HEK293 (cell line): ENCODE results near the gene WDR44.

Experiments used
- GFI1B ChIP-seq: fragments of 450-650 bp; formaldehyde crosslinking; IDR thresholded peaks from 2 replicates; pipeline ENCODE4 v1.5.1; 2016; ENCODE audit warnings: missing biosample characterization, missing genetic modification characterization
- GLI2 ChIP-seq: fragments of 450-650 bp; formaldehyde crosslinking; IDR thresholded peaks from 2 replicates; pipeline ENCODE4; 2017; ENCODE audit warnings: missing biosample characterization, missing genetic modification characterization, low read depth, borderline replicate concordance
- KLF17 ChIP-seq: fragments of 450-650 bp; formaldehyde crosslinking; IDR thresholded peaks from 2 replicates; pipeline ENCODE4 v1.5.1; 2016; ENCODE audit warnings: missing biosample characterization, missing genetic modification characterization
- MEIS1 ChIP-seq: sonication (generic); formaldehyde crosslinking; IDR thresholded peaks from 2 replicates; pipeline ENCODE4 v1.8.1; 2022; ENCODE audit warnings: missing genetic modification reagents, mild to moderate bottlenecking, borderline replicate concordance
- OSR2 ChIP-seq: fragments of 450-650 bp; formaldehyde crosslinking; IDR thresholded peaks from 2 replicates; pipeline ENCODE4 v1.5.1; 2016; ENCODE audit warnings: missing biosample characterization, missing genetic modification characterization
- SP3 ChIP-seq: fragments of 450-650 bp; formaldehyde crosslinking; IDR thresholded peaks from 2 replicates; pipeline ENCODE4 v1.5.1; 2016; ENCODE audit warnings: missing biosample characterization, missing genetic modification characterization
- TCF7L2 ChIP-seq: IDR thresholded peaks from 2 replicates; pipeline ENCODE4 v1.6.1; 2011; ENCODE audit warnings: low read depth, mild to moderate bottlenecking, inconsistent platforms, low read length, moderate library complexity, borderline replicate concordance
- ZBTB11 ChIP-seq: fragments of 450-650 bp; formaldehyde crosslinking; conservative IDR thresholded peaks from 2 replicates; pipeline ENCODE4 v1.5.1; 2016; ENCODE audit warnings: low read depth, missing biosample characterization, missing genetic modification characterization
- ZBTB48 ChIP-seq: fragments of 450-650 bp; formaldehyde crosslinking; IDR thresholded peaks from 2 replicates; pipeline ENCODE4 v1.5.1; 2016; ENCODE audit warnings: missing biosample characterization, missing genetic modification characterization
- ZBTB6 ChIP-seq: fragments of 450-650 bp; formaldehyde crosslinking; IDR thresholded peaks from 2 replicates; pipeline ENCODE4 v1.5.1; 2017; ENCODE audit warnings: missing biosample characterization, missing genetic modification characterization
- ZBTB8A ChIP-seq: fragments of 450-650 bp; formaldehyde crosslinking; IDR thresholded peaks from 2 replicates; pipeline ENCODE4 v1.5.1; 2016; ENCODE audit warnings: missing biosample characterization, missing genetic modification characterization
- ZFP37 ChIP-seq: fragments of 450-650 bp; formaldehyde crosslinking; IDR thresholded peaks from 2 replicates; pipeline ENCODE4 v1.5.1; 2016; ENCODE audit warnings: missing biosample characterization, missing genetic modification characterization
- ZNF133 ChIP-seq: fragments of 450-650 bp; formaldehyde crosslinking; IDR thresholded peaks from 2 replicates; pipeline ENCODE4 v1.5.1; 2016; ENCODE audit warnings: missing biosample characterization, missing genetic modification characterization
- ZNF146 ChIP-seq: fragments of 450-650 bp; formaldehyde crosslinking; IDR thresholded peaks from 2 replicates; pipeline ENCODE4 v1.5.1; 2016; ENCODE audit warnings: missing biosample characterization, missing genetic modification characterization
- ZNF174 ChIP-seq: fragments of 450-650 bp; formaldehyde crosslinking; IDR thresholded peaks from 2 replicates; pipeline ENCODE4 v1.5.0; 2017; ENCODE audit warnings: missing biosample characterization, mild to moderate bottlenecking, missing genetic modification characterization
- ZNF19 ChIP-seq: fragments of 450-650 bp; formaldehyde crosslinking; IDR thresholded peaks from 2 replicates; pipeline ENCODE4; 2016; ENCODE audit warnings: missing biosample characterization, missing genetic modification characterization, low read depth
- ZNF211 ChIP-seq: fragments of 450-650 bp; formaldehyde crosslinking; IDR thresholded peaks from 2 replicates; pipeline ENCODE4 v1.5.1; 2016; ENCODE audit warnings: low read depth, missing biosample characterization, missing genetic modification characterization
- ZNF302 ChIP-seq: fragments of 450-650 bp; formaldehyde crosslinking; IDR thresholded peaks from 2 replicates; pipeline ENCODE4 v1.5.1; 2016; ENCODE audit warnings: missing biosample characterization, missing genetic modification characterization, low read depth
- ZNF341 ChIP-seq: fragments of 450-650 bp; formaldehyde crosslinking; IDR thresholded peaks from 2 replicates; pipeline ENCODE4; 2016; ENCODE audit warnings: low read depth, missing biosample characterization, missing genetic modification characterization
- ZNF37A ChIP-seq: fragments of 450-650 bp; IDR thresholded peaks from 2 replicates; pipeline ENCODE4 v1.5.1; 2018; ENCODE audit warnings: missing biosample characterization, missing genetic modification characterization
- ZNF416 ChIP-seq: fragments of 450-650 bp; formaldehyde crosslinking; IDR thresholded peaks from 2 replicates; pipeline ENCODE4 v1.5.1; 2016; ENCODE audit warnings: missing biosample characterization, missing genetic modification characterization
- ZNF596 ChIP-seq: fragments of 450-650 bp; IDR thresholded peaks from 2 replicates; pipeline ENCODE4 v1.5.0; 2018; ENCODE audit warnings: missing biosample characterization, mild to moderate bottlenecking, missing genetic modification characterization, moderate library complexity
- ZNF639 ChIP-seq: fragments of 450-650 bp; formaldehyde crosslinking; IDR thresholded peaks from 2 replicates; pipeline ENCODE4 v1.5.1; 2016; ENCODE audit warnings: missing biosample characterization, missing genetic modification characterization
- ZNF654 ChIP-seq: fragments of 450-650 bp; formaldehyde crosslinking; IDR thresholded peaks from 2 replicates; pipeline ENCODE4 v1.5.1; 2016; ENCODE audit warnings: low read depth, missing biosample characterization, missing genetic modification characterization
- ZNF658 ChIP-seq: fragments of 450-650 bp; formaldehyde crosslinking; IDR thresholded peaks from 2 replicates; pipeline ENCODE4; 2016; ENCODE audit warnings: missing biosample characterization, missing genetic modification characterization
- ZNF692 ChIP-seq: fragments of 450-650 bp; formaldehyde crosslinking; IDR thresholded peaks from 2 replicates; pipeline ENCODE4 v1.5.1; 2016; ENCODE audit warnings: missing biosample characterization, missing genetic modification characterization
- ZNF76 ChIP-seq: fragments of 450-650 bp; formaldehyde crosslinking; IDR thresholded peaks from 2 replicates; pipeline ENCODE4; 2016; ENCODE audit warnings: low read depth, missing biosample characterization, missing genetic modification characterization, borderline replicate concordance
- ZSCAN5A ChIP-seq: fragments of 450-650 bp; formaldehyde crosslinking; IDR thresholded peaks from 2 replicates; pipeline ENCODE4 v1.5.1; 2016; ENCODE audit warnings: missing biosample characterization, missing genetic modification characterization

Gene WDR44

GRCh38 chrX:118345464-118346257 lies at the start of gene WDR44 (continued):
- TF ChIP-seq ZNF654 (tag by site-specific recombination): no peak; the same call in 1 of the 2 replicates
- no peak for TF ChIP-seq ZNF341 (tag by site-specific recombination)
- TF ChIP-seq ZBTB11 (tag by site-specific recombination): no peak
- TF ChIP-seq ZNF416 (tag by site-specific recombination): no peak
- no peak for TF ChIP-seq ZNF596 (tag by site-specific recombination)
- no peak; the same call in 1 of the 2 replicates for TF ChIP-seq ZNF692
- peak; percentile 83 for TF ChIP-seq ZBTB6
- no peak for TF ChIP-seq TCF7L2
- no peak for TF ChIP-seq ZSCAN5A (tag by site-specific recombination)
- TF ChIP-seq GFI1B: no peak
- TF ChIP-seq ZNF146: no peak
- no peak for TF ChIP-seq ZNF658 (tag by site-specific recombination)
- TF ChIP-seq ZNF639 (tag by site-specific recombination): no peak
- TF ChIP-seq ZNF19 (tag by site-specific recombination): no peak
- peak; percentile 91 for TF ChIP-seq ZBTB48 (tag by site-specific recombination)
- TF ChIP-seq MEIS1 (CRISPR knock-in tag): no peak
- TF ChIP-seq GLI2: no peak
- TF ChIP-seq ZNF211 (tag by site-specific recombination): no peak
- peak; percentile 77; the same call in 1 of the 2 replicates for TF ChIP-seq KLF17 (tag by site-specific recombination)
- TF ChIP-seq ZNF76: peak; percentile 17; the same call in 1 of the 2 replicates
- TF ChIP-seq ZNF302 (tag by site-specific recombination): no peak
- TF ChIP-seq SP3: peak; percentile 88
- no peak for TF ChIP-seq ZFP37 (tag by site-specific recombination)
- TF ChIP-seq OSR2 (tag by site-specific recombination): peak; percentile 79
- no peak for TF ChIP-seq ZNF37A
- no peak for TF ChIP-seq ZNF174 (tag by site-specific recombination)
- TF ChIP-seq ZBTB8A (tag by site-specific recombination): peak; percentile 17
- no peak for TF ChIP-seq ZNF133 (tag by site-specific recombination)
